ENCODE results near the gene WNT3A. TPM values are rescaled to one million over a fixed set of nuclear protein-coding genes. Genes with fewer than 3 reads are reported as not detected.

The WNT3A gene
- total RNA-seq, 1 donor from 2014 or later = not detected

DNA sequence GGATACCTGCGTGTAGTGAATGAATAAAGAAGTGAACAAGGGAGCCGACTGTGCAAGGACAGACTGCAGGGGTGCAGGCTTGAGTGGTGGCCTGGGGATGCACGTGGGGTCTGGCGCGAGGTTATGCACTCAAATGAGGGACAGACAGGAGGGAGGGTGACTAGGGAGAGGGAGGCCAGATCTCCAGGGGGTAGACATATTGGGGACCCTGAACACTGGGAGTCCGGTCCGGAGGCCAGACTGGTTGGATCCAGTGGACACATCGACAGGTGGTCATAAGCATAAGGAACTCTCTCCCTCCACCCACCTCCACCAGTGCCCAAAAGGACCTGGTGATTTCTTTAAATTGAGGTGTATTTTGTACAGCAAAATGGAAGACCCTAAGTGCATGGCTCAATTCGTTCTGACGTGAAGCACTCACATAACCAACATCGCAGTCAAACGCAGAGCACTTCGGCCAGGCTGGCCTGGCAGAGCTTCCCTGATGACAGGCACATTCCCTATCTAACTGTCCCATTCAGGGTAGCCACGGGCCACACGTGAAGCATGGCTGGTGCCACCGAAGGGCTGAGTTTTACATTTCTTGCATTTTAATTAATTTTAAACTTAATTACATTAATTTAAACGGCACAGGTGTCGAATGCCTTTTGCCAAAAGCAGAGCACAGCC, 14.0 kb downstream of the WNT3A start:
- ATAC-seq = no peak
- no peak for DNase-seq (ENCODE audit: missing footprints)
- intact Hi-C loops (cut with DNase I) = no loop called here

DNA sequence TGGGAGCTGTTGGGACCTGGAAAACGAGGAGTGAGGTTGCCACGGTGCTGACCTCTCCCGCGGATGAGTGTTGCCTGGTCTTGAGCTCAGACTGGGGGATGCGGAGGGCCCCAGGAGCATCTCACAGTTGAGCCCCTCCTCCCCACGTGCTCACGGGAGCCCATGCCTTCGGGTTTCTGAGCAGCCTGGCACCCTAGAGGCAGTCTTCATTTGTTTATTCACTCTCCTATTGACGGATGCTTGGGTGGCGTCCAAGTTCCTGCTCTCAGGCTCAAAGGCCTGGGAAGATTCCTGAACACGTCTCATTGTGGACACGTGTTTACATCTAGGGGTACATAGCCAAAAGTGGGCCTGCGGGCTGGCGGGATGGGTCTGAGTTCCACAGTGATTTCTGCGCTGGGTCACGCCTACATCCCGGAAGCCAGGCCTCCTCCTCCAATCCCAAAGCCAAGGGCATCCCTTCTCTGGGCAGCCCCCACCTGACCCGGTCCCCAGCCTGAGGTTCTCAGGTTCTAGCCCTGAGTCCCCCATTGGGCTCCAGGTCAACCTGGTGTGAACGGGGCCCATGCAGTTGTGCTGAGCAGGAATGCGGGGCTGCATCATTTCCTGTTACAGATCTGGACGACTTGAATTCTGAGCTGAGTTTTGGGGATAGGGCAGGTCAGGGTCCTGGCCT, 14.7 kb downstream of the WNT3A start:
- no peak for ATAC-seq
- DNase-seq (ENCODE audit: missing footprints) = no peak
- intact Hi-C loops (cut with DNase I) = no loop called here

DNA sequence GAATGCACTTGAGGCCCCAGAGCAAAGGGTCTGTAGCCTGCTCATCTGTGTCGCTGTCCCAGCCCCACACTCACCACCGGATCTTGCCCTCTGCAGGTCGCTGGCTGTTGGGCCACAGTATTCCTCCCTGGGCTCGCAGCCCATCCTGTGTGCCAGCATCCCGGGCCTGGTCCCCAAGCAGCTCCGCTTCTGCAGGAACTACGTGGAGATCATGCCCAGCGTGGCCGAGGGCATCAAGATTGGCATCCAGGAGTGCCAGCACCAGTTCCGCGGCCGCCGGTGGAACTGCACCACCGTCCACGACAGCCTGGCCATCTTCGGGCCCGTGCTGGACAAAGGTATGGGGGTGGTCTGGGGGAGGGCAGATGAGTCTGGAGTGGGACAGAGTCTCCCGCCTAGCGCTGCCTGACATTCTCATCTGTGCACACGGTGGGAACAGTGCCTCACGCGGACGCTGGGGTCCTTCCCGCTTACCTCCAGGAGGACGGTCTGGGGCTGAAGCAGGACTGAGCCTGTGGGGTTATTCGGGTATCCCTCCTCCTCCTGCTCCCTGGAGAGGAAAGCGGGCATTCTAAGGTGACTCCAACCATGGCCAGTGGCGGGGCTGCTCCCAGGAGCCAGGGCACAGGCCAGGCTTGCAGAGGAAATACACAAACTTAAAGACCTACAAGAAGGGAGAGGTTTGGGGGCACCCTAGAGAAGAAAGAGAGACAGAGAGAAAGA, 15.9 kb downstream of the WNT3A start:
- no peak for DNase-seq (ENCODE audit: missing footprints)

DNA sequence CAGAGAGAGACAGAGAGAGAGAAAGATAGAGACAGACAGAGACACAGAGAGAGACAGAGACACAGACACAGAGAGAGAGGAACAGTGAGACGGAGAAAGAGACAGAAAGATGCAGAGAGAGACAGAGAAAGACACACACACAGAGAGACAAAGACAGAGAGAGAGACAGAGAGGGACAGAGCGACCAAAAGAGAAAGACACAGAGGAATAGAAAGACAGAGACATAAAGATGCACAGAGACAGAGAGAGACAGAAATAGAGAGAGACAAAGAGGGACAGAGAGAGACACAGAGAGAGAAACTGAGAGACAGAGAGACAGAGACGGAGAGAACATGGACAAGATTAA, 16.5 kb downstream of the WNT3A start:
- DNase-seq (ENCODE audit: missing footprints) (no peak), ATAC-seq (no peak)
- intact Hi-C loops (cut with DNase I) = no loop called here

More for the DNA sequence above, 15.9 kb downstream of the WNT3A start:
- ATAC-seq = no peak
- intact Hi-C loops (cut with DNase I) = no loop called here

DNA sequence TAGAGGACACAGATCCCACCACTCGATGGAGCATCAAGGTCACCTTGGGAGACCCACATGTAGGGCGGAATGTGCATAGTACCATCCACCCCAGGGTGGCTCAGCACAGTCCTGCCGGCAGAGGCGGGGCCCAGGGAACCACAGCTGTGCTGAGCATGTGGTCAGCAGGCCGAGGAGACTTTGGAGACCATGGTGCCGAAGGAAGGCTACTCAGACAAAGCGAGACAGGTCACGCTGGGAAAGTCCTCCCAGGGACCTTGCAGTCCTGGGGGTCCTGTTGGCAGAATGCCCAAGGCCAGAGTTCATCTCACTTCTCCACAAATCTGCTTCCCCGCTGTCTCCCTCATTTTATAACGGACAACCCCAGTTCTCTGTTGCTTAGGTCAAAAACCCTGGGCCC, 22.5 kb downstream of the WNT3A start:
- DNase-seq (ENCODE audit: missing footprints) = no peak
- ATAC-seq = no peak
- intact Hi-C loops (cut with DNase I) = no loop called here

DNA sequence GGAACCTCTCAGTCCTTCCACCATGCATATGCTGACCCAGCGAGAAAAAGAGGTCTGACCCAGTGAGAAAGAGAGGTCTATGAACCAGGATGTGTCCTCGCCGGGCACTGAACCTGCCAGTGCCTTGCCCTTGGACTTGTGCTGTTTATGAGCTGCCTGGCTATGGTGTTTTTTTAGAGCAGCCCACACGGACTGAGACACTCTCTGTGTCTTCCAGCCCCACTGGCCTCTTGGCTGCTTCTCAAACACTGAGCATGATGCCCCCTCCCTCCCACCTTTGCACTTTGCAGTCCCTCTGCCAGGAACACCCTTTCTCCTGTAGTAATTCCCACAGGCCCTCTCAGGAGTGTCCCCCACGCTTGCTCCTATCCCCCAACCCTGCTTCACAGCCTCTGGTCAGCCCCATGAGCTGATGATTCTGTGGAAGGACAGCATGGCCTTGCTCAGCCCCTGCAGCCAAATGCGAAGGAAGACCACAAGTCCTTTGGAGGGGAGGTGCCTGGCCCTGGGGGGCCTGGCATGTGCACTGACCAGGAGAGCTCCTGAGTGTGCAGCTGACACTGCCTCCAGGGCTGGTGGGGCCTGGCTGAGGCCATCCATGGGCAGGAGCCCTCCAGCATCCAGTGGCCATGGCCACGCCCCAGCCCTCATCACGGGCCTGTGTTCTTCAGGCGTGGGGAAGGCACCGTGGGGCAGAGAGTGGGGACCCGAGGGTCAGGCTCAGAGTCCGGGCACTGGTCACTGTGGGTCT, 23.8 kb downstream of the WNT3A start:
- no peak for ATAC-seq
- intact Hi-C loops (cut with DNase I) = no loop called here
- DNase-seq (ENCODE audit: missing footprints) = no peak

DNA sequence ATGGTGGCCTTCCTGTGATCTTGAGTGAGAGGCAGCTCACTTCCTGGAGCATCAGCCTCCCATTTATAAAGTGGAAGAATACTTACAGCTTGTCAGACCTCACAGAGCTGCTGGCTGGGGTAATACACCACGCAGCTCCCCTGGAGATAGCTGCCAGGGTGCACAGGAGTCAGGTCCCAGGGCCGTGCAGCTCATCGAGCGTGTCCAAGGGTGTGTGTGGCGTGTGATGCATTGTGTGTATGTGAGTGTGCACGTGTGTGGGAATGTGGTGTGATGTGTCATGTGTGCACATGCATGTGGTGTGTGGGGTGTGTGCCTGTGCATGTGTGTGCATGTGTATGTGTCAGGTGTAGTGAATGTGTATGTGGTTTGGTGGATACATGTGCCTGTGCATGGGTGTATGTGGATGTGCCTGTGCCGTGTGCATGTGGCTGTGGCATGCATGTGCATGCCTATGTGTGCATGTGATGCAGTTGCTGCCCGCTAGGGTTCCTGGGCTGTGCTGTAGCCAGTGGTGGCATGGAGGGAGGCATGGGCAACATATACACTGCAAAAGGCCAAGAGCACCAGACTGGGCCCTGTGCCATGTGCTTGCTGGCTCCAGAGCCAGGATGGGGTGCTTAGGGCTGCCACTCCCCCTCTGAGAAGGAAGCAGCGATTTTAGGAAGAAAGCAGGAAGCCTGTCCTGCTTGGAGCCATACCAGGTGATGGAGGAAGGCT, 24.6 kb downstream of the WNT3A start:
- DNase-seq (ENCODE audit: missing footprints) (no peak), ATAC-seq (no peak)

DNA sequence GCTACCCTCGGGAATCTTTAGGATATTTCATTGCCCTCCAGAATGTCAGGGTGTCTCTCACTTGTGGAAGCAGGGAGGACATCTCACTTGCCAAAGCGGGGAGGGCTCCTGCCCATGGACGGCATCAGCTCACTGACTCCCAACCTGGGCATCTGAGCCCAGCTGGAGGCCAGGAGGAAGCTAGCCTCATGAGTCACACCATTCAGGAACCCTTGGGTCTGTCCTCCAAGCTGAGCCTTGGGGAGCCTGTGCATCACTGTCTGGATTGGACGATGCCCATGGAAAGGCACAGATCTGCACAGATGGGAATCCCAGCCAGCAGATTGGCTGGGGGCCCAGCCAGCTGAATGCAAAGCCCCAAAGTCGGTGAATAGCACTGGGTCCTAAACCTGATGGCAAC, 25.2 kb downstream of the WNT3A start:
- ATAC-seq (no peak), DNase-seq (ENCODE audit: missing footprints) (no peak)
- intact Hi-C loops (cut with DNase I) = no loop called here

More for the DNA sequence above, 24.6 kb downstream of the WNT3A start:
- intact Hi-C loops (cut with DNase I) = no loop called here

DNA sequence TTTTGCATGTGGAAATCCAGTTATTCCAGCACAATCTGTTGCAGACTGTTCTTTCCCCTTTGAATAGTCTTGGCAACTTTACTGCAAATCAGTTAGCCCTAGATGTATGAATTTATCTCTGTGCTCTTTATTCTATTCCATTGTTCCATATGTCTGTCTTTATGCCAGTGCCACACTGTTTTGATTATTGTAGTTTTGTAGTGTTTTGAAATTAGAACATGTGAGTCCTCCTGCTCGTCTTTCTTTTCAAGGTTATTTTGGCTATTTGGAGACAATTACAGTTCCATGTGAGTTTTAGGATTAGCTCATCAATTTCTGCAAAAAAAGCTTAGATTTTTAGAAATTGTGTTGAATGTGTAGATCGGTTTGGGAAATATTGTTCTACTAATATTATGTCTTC, 26.6 kb downstream of the WNT3A start:
- ATAC-seq = no peak
- no peak for DNase-seq (ENCODE audit: missing footprints)
- intact Hi-C loops (cut with DNase I) = no loop called here

DNA sequence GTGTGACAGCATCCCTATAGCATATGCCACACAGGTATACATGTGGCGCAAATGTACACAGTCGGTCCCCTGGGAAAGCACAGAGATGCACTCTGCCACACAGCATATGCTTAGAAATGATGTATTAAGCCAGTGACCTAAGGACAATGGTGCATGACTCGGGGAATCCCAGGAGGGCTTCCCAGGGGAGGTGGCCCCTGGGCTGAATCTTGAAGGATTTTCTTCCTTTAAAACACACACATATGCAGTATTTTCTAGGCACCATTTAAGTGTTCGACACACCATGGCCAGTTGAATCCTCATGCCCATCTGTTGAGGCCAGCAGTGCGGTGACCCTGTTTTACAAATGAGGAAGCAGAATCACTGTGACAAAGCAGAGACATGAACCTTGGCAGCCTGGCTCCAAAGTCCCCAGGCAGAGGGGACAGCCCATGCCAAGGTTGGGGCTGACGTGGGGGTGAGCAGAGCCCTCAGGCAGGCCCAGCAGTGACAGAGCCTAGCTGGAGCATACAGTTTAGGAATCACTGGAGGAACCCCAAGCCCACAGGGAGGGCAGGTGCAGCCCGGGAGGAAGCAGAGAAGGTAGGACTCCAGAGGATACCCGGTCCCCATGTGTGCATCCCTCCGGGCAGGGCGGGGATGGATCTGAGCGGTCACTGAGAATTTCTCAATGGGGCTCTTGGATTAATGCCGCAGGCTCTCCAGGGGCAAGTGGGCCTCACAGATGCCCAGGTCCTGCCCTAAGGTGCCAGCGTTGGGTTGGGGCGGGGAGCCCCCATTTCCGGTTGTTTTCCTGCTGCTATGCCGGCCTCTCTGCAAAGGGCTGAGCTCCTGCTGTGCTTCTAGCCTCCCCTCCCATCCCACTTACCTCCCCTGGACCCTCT, 28.4 kb downstream of the WNT3A start:
- no peak for DNase-seq (ENCODE audit: missing footprints)

DNA sequence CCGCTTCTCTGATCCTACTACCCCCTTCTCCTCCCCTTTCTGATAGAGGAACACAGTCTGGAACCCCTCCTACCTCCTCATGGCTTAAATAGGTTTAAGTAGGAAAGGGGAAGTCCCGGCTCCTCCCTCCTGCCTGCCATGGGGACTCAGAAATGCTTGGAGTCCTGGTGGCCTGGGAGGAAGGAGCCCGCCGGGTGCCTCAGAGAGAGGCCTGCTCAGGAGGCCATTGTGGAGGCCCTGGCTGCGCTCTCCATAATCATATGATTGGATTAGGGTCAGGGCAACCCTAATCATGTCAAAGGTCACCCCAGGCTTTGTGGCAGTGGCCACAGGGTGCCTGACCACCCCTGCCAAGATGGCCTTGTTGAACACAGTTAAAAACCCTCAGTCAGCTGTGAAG, 29.0 kb downstream of the WNT3A start:
- ATAC-seq = no peak
- no peak for DNase-seq (ENCODE audit: missing footprints)
- intact Hi-C loops (cut with DNase I) = no loop called here

More for the DNA sequence above, 28.4 kb downstream of the WNT3A start:
- intact Hi-C loops (cut with DNase I) = no loop called here
- no peak for ATAC-seq

DNA sequence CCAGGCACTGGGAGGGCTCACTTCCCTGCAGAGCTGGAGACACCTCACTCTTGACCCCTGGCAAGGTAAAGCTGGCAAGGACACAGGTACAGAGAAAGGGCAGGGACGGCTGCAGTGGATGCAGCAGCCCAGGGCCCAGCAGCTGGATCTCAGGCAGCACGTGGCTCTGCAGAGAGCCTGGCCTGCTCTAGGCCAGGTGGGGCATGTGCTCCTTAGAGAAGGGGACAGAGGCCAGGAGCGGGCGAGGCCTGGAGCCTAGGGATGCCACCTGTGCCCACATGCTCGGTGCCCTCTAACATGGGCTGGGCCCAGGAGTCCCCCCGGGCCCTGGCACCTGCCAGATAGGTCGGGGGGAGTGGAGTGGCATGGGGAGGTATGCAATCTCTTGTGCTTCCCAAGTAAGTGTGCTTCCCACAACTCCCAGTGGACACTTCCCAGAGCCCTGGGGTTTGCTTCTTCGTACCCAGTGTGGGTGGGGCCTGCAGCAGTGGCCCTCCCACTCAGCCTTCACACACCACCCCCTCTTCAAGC, 30.0 kb downstream of the WNT3A start:
- intact Hi-C loops (cut with DNase I) = no loop called here

DNA sequence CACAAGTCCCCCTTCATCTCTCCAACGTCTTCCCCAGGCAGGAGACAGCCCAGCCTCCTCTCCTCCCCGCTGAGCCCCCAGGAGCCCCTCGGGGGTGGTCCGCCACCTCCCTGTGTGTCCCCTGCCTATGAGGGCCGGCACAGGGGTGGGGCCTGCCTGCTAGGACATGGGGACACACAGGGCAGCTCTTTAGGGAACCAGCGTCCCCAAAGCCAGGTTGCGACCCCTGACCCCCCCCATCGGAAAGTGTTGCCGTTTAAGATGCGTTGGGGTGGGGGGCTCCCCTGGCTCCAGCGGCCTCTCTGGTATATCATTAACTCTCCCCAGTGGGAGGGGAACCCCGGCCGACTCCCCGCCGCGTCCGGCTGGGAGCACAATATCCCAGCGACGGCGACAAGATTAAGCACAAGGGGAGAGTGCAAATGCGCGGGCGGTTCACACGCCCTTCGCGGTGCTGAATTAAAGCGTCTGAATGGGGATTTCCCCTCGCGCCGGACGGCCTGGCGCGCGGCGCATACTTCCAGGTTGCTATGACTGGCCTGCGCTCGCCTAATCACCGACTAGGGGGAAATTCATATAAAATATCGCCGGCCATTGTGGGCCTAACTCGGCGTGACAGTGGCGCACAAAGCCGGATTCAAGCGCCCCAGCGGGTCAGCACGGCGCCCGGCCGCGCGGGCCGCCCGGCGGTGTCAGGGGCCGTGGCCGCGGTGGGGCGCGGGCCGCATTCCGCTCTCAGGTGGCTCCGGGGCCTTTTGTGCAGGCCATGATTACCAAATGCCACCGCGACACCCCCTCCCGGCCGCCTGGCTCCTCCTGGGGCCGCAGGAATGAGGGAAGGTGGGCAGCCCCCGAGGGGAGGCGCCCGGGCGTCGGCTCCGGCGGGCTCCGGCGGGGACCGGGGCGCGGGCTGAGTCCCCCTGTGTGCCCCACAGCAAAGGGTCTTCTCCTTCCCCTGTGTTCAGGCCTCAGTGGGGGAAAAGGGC, 30.9 kb downstream of the WNT3A start:
- ATAC-seq (no peak), DNase-seq (ENCODE audit: missing footprints) (no peak)
- intact Hi-C loops (cut with DNase I) = no loop called here

More for the DNA sequence above, 30.0 kb downstream of the WNT3A start:
- no peak for DNase-seq (ENCODE audit: missing footprints)
- no peak for ATAC-seq

DNA sequence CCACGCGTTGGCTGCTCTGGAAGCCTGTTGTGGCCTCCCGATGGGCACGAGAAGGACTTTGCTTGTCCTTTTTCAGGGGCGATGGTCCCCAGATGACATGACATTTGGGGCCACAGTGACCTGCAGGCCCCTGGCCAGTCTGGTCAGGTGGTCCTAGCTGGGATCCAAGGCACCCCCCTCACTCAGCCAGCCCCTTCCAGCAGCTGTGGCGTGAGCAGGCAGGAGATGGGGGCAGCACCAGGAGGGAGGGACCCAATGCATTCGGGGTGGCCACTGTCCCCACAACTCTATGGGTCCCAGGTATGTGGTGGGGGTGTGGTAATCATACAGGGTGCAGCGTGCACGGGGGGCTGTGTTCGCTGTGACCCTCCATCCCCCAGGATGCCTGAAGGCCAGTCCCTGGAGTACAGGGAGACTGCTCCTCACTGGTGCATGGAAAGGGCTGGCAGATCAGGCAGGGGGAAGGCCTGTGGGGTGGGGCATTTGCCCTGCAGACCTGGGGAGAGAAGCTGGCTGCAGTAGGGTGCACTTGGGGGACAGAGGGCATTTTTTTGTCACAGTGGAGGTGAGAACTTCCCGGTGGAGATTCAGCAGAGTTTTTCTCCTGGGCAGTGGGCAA, 31.7 kb downstream of the WNT3A start:
- DNase-seq (ENCODE audit: missing footprints) (no peak), ATAC-seq (no peak)
- intact Hi-C loops (cut with DNase I) = no loop called here

DNA sequence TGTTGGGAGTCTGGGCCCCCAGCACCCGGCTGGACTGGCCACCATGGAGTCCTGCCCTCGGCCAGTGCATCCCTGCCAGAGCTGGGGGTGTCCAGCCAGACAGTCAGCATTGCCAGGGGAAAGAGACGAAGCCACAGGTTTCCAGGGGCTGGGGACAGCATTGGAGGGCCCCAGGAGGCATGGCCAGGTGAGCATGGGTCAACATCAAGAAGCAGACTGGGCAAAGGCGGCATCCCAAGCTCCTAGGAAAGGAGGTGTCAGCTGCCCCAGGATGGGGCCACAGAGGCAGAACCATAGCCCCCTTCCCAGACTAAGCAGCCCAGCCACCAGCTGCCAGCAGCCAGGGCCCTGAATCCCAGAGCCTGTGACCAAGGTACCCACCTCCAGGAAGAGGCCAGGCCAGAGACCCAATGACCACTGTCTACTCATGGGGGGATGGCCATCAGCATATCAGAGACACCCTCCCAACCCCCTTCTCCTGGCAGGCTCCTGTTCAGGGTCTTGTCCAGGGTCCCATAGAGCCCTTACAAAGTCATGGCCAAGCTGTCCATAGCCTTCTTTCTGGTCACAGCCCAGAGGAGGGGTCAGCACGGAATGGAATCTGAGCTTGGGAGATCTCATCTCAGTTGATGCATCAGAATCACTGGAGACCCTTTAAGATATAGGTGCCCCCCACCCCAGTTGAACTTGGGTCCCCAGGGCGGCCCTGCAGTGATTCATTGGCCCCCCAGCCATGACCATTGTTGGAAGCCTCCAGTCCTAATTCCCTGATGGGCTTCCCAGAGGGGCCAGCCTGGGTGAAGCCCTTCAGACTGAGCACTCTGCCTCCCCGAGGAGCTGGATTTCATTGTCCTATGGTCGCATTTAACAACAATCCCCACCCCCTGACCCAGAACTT, 32.5 kb downstream of the WNT3A start:
- no peak for DNase-seq (ENCODE audit: missing footprints)
- intact Hi-C loops (cut with DNase I) = no loop called here
- ATAC-seq = no peak

Data from Right ventricle myocardium inferior (tissue), 1 donor.